ENCODE results near the gene SYT9. TPM values are rescaled to one million over a fixed set of nuclear protein-coding genes. Genes with fewer than 3 reads are reported as not detected.

The SYT9 gene
- total RNA-seq, 3 donors from 2014 or later (not counting 1 experiment from before 2014, with no cell fraction given) = not detected

DNA sequence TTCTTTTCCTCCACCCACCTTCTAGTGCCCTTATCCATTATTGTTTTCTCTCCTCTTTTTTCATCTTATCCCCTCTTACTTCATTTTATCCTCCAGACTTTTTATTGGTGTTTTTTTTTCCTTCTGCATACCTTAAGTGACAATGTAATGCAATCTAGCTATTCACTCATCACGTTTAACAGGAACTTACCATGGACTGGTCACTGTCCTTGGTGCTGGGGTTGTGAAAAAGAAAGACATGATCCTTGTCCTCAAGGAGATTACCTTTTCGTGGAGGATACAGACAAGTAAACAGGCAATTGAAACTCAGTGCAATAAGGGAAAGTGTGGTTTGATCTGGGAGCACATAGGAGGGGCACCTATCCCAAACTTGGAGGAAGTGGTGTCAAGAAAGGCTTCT is 20.7 kb downstream of the SYT9 start:
- no peaks in the 10 kb centered on the region for H3K9me3 ChIP-seq (ENCODE audit: control insufficient read depth, insufficient read depth, low read length)
- Mint-ChIP-seq H3K4me3 (no peak overlapping the region), H3K36me3 (no peaks in the 10 kb centered on the region), H3K27ac (no peak overlapping the region), H3K9me3 (no peaks in the 10 kb centered on the region), H3K27me3 (ENCODE audit: low read depth in 2 of 2) (peaks cover 12 to 13% of the 10 kb centered on the region in 2 donors), H3K4me1 (no peaks in the 10 kb centered on the region)
- intact Hi-C loops (cut with micrococcal nuclease) = no loop called here
- no peak overlapping the region for H3K4me3 ChIP-seq (ENCODE audit: low read length)
- H3K27me3 ChIP-seq (ENCODE audit: control insufficient read depth, insufficient read depth, low read length) = no peaks in the 10 kb centered on the region
- DNase-seq (no peak), ATAC-seq (no peak)
- 41% methylated on average over 2 of the region's 2 CpGs for WGBS (ENCODE audit: insufficient coverage)
- H3K36me3 ChIP-seq (ENCODE audit: control insufficient read depth, insufficient read depth, low read length) = no peaks in the 10 kb centered on the region
- no peaks in the 10 kb centered on the region for H3K4me1 ChIP-seq (ENCODE audit: control insufficient read depth, insufficient read depth, low read length)
- TF ChIP-seq, protein P1, sequence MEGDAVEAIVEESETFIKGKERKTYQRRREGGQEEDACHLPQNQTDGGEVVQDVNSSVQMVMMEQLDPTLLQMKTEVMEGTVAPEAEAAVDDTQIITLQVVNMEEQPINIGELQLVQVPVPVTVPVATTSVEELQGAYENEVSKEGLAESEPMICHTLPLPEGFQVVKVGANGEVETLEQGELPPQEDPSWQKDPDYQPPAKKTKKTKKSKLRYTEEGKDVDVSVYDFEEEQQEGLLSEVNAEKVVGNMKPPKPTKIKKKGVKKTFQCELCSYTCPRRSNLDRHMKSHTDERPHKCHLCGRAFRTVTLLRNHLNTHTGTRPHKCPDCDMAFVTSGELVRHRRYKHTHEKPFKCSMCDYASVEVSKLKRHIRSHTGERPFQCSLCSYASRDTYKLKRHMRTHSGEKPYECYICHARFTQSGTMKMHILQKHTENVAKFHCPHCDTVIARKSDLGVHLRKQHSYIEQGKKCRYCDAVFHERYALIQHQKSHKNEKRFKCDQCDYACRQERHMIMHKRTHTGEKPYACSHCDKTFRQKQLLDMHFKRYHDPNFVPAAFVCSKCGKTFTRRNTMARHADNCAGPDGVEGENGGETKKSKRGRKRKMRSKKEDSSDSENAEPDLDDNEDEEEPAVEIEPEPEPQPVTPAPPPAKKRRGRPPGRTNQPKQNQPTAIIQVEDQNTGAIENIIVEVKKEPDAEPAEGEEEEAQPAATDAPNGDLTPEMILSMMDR (IDR thresholded peaks at IDR 0.05) = no peak
- no peak overlapping the region for H3K27ac ChIP-seq (ENCODE audit: low read length)

DNA sequence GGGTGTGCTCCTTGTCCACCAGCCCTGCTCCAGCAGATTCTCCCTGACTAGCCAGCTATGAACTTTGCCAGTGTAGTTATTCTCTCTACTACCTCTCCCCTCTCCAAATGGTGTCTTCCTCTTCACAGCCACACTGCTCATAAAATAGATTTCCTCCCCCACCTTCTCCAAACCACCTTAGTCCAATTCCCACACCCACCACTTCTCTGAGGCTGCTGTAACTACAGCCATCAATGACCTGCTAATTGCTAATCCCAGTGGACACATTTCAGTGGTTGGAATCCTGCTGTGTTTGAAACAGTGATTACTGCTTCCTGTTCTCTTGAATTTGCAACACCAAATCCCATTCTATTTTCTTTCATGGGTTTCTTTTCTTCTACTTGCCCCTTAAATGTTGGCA is 23.4 kb downstream of the SYT9 start:
- Mint-ChIP-seq H3K36me3 (no peaks in the 10 kb centered on the region), H3K27me3 (ENCODE audit: low read depth in 2 of 2) (peaks cover 17 to 25% of the 10 kb centered on the region in 2 donors), H3K9me3 (no peaks in the 10 kb centered on the region), H3K27ac (no peak overlapping the region), H3K4me1 (no peaks in the 10 kb centered on the region), H3K4me3 (no peak overlapping the region)
- ATAC-seq (no peak), DNase-seq (no peak)
- H3K36me3 ChIP-seq (ENCODE audit: control insufficient read depth, insufficient read depth, low read length) = no peaks in the 10 kb centered on the region
- H3K9me3 ChIP-seq (ENCODE audit: control insufficient read depth, insufficient read depth, low read length) = no peaks in the 10 kb centered on the region
- intact Hi-C loops (cut with micrococcal nuclease) = no loop called here
- TF ChIP-seq, protein P1 (IDR thresholded peaks at IDR 0.05) = no peak
- no peak overlapping the region for H3K27ac ChIP-seq (ENCODE audit: low read length)
- H3K27me3 ChIP-seq (ENCODE audit: control insufficient read depth, insufficient read depth, low read length) = no peaks in the 10 kb centered on the region
- no peaks in the 10 kb centered on the region for H3K4me1 ChIP-seq (ENCODE audit: control insufficient read depth, insufficient read depth, low read length)
- H3K4me3 ChIP-seq (ENCODE audit: low read length) = no peak overlapping the region

DNA sequence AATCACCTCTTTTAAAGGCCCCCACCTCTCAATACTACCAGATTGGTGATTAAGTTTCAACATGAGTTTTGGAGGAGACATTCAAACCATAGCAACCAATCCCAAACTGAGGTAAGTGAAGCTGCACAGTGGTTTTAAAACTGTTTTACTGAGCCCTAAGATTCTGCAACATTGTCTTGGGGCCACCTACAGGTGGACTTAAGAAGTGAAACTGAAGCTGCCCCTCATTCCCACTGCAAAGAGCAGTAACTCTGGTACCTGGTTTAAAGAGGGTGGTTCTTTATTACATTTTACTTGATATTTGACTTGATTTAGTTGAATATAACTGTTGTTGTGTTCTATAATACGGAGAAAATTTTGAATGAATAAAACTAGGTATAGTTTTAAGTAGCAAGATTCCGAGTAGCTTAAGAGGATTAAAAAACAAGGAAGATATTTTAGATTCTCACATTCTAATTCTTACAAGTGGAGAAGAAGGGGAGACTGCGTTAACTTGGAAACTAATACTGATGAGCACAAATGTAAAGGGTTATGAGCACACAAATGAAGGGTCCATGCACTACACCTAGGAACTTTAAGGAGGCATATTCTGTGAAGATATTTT is 26.7 kb downstream of the SYT9 start:
- Mint-ChIP-seq H3K27me3 (ENCODE audit: low read depth in 2 of 2) (peaks cover 15 to 25% of the 10 kb centered on the region in 2 donors), H3K36me3 (no peaks in the 10 kb centered on the region), H3K4me3 (no peak overlapping the region), H3K27ac (no peak overlapping the region), H3K9me3 (no peaks in the 10 kb centered on the region), H3K4me1 (no peaks in the 10 kb centered on the region)
- no peaks in the 10 kb centered on the region for H3K4me1 ChIP-seq (ENCODE audit: control insufficient read depth, insufficient read depth, low read length)
- no peaks in the 10 kb centered on the region for H3K9me3 ChIP-seq (ENCODE audit: control insufficient read depth, insufficient read depth, low read length)
- H3K36me3 ChIP-seq (ENCODE audit: control insufficient read depth, insufficient read depth, low read length) = no peaks in the 10 kb centered on the region
- intact Hi-C loops (cut with micrococcal nuclease) = no loop called here
- H3K27me3 ChIP-seq (ENCODE audit: control insufficient read depth, insufficient read depth, low read length) = no peaks in the 10 kb centered on the region
- WGBS (ENCODE audit: insufficient coverage) = 36% methylated on average over 2 of the region's 3 CpGs
- DNase-seq = peak in 1 of 2 donors; percentile 10
- TF ChIP-seq, protein P1 (IDR thresholded peaks at IDR 0.05) = peak; percentile 29
- no peak for ATAC-seq
- no peak overlapping the region for H3K27ac ChIP-seq (ENCODE audit: low read length)
- no peak overlapping the region for H3K4me3 ChIP-seq (ENCODE audit: low read length)

DNA sequence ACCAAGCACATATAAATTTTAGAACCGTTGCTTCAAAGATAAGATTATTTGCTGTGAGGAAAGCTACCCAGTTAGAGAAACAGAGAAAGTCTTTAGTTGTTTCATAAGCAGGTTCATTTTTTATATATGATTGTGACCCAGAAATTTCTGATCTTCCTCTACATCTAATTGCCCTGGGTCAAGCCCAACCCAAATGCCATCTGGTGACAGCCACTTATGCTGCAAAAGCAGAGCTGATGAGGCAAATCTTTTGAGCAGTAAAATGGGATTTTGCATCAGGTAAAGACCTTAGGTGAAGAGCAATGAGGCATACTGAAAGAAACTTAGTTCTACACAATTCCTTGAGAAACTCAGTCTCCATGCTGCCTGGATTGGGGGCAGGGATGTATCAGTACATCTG is 28.0 kb downstream of the SYT9 start:
- DNase-seq (no peak), ATAC-seq (no peak)
- no CpG with 5 or more reads among the region's 1 CpG for WGBS (ENCODE audit: insufficient coverage)
- Histone ChIP-seq H3K27me3 (ENCODE audit: control insufficient read depth, insufficient read depth, low read length) (no peaks in the 10 kb centered on the region), H3K4me3 (ENCODE audit: low read length) (no peak overlapping the region), H3K4me1 (ENCODE audit: control insufficient read depth, insufficient read depth, low read length) (no peaks in the 10 kb centered on the region), H3K36me3 (ENCODE audit: control insufficient read depth, insufficient read depth, low read length) (no peaks in the 10 kb centered on the region), H3K9me3 (ENCODE audit: control insufficient read depth, insufficient read depth, low read length) (no peaks in the 10 kb centered on the region), H3K27ac (ENCODE audit: low read length) (no peak overlapping the region)
- H3K36me3 Mint-ChIP-seq = no peaks in the 10 kb centered on the region
- TF ChIP-seq, protein P1 (IDR thresholded peaks at IDR 0.05) = no peak
- intact Hi-C loops (cut with micrococcal nuclease) = no loop called here
- no peaks in the 10 kb centered on the region for H3K4me1 Mint-ChIP-seq
- no peak overlapping the region for H3K4me3 Mint-ChIP-seq
- peaks cover 13 to 25% of the 10 kb centered on the region in 2 donors for H3K27me3 Mint-ChIP-seq (ENCODE audit: low read depth in 2 of 2)
- no peak overlapping the region for H3K27ac Mint-ChIP-seq
- H3K9me3 Mint-ChIP-seq = no peaks in the 10 kb centered on the region
